ENCODE data around the gene CCM2L. TPM values are rescaled to one million over a fixed set of nuclear protein-coding genes. Genes with fewer than 3 reads are reported as not detected.

CCM2L gene
- total and polyA plus RNA-seq, 2 of the 8 experiments (the other 6 are each of a cell fraction or from before 2014, with no cell fraction given), result 5.5 to 15.8 TPM

DNA sequence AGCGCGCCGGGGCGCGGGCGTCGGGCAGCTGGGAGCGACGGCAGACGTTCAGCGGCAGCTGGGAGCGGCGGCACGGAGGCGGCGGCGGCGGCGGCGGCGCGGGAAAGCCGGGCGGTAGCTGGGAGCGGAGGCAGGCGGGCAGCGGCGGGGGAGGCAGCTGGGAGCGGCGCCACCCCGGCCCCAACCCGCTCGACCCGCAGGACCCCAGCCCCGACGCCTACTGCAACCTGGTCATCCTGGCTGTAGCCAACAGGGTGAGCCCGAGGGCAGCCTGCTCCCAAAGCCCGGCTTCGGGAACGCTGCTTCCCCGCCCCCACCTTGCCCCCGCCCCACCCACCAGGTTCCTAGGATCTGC is 8.9 kb downstream of the CCM2L start:
- H3K4ac ChIP-seq (replicated peaks; ENCODE audit: insufficient read length, low read depth, low read length), result no peak overlapping the region
- FAIRE-seq (no peak), DNase-seq (ENCODE audit: low read depth in 1 of 2, low spot score in 2 of 2) (peak in 1 of 2 experiments; percentile 79)
- no peak overlapping the region for H3K27ac ChIP-seq (ENCODE audit: low read depth, low read length)
- peaks cover 8% of the 10 kb centered on the region for H3K23me2 ChIP-seq (ENCODE audit: low read depth, low read length)
- CTCF ChIA-PET (ENCODE audit: partially characterized antibody), result interaction anchor here (1.3 to 5.9 kb wide), 7 partner anchors 13 to 196 kb away, joined by 3 to 85 read pairs (median 5); partner anchors contain the start of gene PDRG1
- no peaks in the 10 kb centered on the region for H3K79me1 ChIP-seq (ENCODE audit: low read depth, low read length)
- H2BK15ac ChIP-seq (ENCODE audit: low read length), result no peak overlapping the region
- POLR2A ChIA-PET (ENCODE audit: partially characterized antibody), result interaction anchor here (0.7 to 1.8 kb wide), 7 partner anchors 10 to 148 kb away, joined by 3 to 8 read pairs (median 3); partner anchors contain the start of genes PDRG1 and TM9SF4
- no peaks in the 10 kb centered on the region for H4K20me1 ChIP-seq (replicated peaks in 1 of 2; ENCODE audit: control insufficient read depth in 1 of 2, insufficient read depth in 2 of 2, low read length in 2 of 2)
- TF ChIP-seq MAX (IDR thresholded peaks at IDR 0.05) (0 out of 2 replicates have a peak, but pooled peaks have one; percentile 6), EZH2 (IDR thresholded peaks at IDR 0.05; ENCODE audit: low read depth, low read length, severe bottlenecking) (no peak), ZNF274 (IDR thresholded peaks at IDR 0.05; ENCODE audit: borderline replicate concordance, extremely low read depth, low read length) (no peak), RAD21 (IDR thresholded peaks at IDR 0.05 in 1 of 2, conservative IDR thresholded peaks at IDR 0.05 in 1 of 2; ENCODE audit: low read depth in 2 of 2, low read length in 2 of 2) (peak; percentile 50 to 53; a peak in 3 of 4 replicates), SP1 (IDR thresholded peaks at IDR 0.05; ENCODE audit: low read depth, low read length) (no peak), SIN3A (conservative IDR thresholded peaks at IDR 0.05 in 1 of 2, IDR thresholded peaks at IDR 0.05 in 1 of 2; ENCODE audit: low read depth in 1 of 2, low read length in 2 of 2) (peak; percentile 37 to 47; a peak in 2 of 4 replicates), FOSL1 (IDR thresholded peaks at IDR 0.05; ENCODE audit: insufficient read depth, low read depth, low read length) (no peak)
- TF ChIP-seq, protein P1, sequence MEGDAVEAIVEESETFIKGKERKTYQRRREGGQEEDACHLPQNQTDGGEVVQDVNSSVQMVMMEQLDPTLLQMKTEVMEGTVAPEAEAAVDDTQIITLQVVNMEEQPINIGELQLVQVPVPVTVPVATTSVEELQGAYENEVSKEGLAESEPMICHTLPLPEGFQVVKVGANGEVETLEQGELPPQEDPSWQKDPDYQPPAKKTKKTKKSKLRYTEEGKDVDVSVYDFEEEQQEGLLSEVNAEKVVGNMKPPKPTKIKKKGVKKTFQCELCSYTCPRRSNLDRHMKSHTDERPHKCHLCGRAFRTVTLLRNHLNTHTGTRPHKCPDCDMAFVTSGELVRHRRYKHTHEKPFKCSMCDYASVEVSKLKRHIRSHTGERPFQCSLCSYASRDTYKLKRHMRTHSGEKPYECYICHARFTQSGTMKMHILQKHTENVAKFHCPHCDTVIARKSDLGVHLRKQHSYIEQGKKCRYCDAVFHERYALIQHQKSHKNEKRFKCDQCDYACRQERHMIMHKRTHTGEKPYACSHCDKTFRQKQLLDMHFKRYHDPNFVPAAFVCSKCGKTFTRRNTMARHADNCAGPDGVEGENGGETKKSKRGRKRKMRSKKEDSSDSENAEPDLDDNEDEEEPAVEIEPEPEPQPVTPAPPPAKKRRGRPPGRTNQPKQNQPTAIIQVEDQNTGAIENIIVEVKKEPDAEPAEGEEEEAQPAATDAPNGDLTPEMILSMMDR (IDR thresholded peaks at IDR 0.05; ENCODE audit: control extremely low read depth in 1 of 3, insufficient read depth in 1 of 3, low read depth in 1 of 3, low read length in 3 of 3), result peak; percentile 40 to 78 (median 57)
- no peak overlapping the region for H3K18ac ChIP-seq (ENCODE audit: extremely low read depth, low read length)
- H4K5ac ChIP-seq (ENCODE audit: insufficient read length, low read depth, low read length), result no peak overlapping the region
- H3K56ac ChIP-seq (replicated peaks; ENCODE audit: insufficient read length, low read depth, low read length), result no peak overlapping the region
- H2BK120ac ChIP-seq (replicated peaks; ENCODE audit: low read depth, low read length), result no peak overlapping the region
- no peak overlapping the region for H2BK20ac ChIP-seq (ENCODE audit: low read length)
- peaks cover 0 to 8% (median under 1%) of the 10 kb centered on the region in 4 experiments; a peak in 4 of 7 replicates for H3K27me3 ChIP-seq (replicated peaks in 1 of 4; ENCODE audit: control insufficient read depth in 3 of 4, extremely low read depth in 1 of 4, insufficient read depth in 3 of 4, low read length in 3 of 4)
- H2AFZ ChIP-seq (ENCODE audit: low read length), result no peak overlapping the region
- no peak overlapping the region for H4K91ac ChIP-seq (replicated peaks; ENCODE audit: insufficient read length, low read length)
- H3K4me1 ChIP-seq (replicated peaks in 1 of 4; ENCODE audit: control insufficient read depth in 3 of 4, insufficient read depth in 4 of 4, low read length in 3 of 4), result peaks cover 2 to 11% (median 7%) of the 10 kb centered on the region in 4 experiments; a peak in 6 of 7 replicates
- no peak overlapping the region for H3K23ac ChIP-seq (ENCODE audit: insufficient read length)
- no peak overlapping the region for H3K14ac ChIP-seq (ENCODE audit: insufficient read length)
- H2BK5ac ChIP-seq (ENCODE audit: low read depth, low read length), result no peak overlapping the region
- H4K8ac ChIP-seq (ENCODE audit: extremely low read depth, insufficient read depth, low read length), result no peak overlapping the region; the same call in 1 of the 2 replicates
- H3K9me3 ChIP-seq (ENCODE audit: insufficient read depth in 2 of 2, low read depth in 1 of 2, low read length in 1 of 2), result no peaks in the 10 kb centered on the region; a peak in 1 of 4 replicates
- H2AK5ac ChIP-seq (ENCODE audit: low read depth, low read length), result no peak overlapping the region
- H3K4me2 ChIP-seq (ENCODE audit: insufficient read depth in 1 of 2, low read depth in 2 of 2, low read length in 2 of 2), result peak overlapping the region; percentile 82 to 100
- no peak overlapping the region for H2BK12ac ChIP-seq (ENCODE audit: low read depth, low read length)
- H3K79me2 ChIP-seq (ENCODE audit: control insufficient read depth in 1 of 2, insufficient read depth in 2 of 2, low read length in 2 of 2), result no peaks in the 10 kb centered on the region
- no peaks in the 10 kb centered on the region for H3K36me3 ChIP-seq (ENCODE audit: control insufficient read depth in 2 of 4, insufficient read depth in 4 of 4, low read length in 3 of 4)
- 4% methylated on average over 18 of the region's 42 CpGs; no CpG with 5 or more reads in 1 of the 2 experiments for WGBS, 2 experiments (ENCODE audit: extremely low coverage in 1 of 2, insufficient coverage in 1 of 2, insufficient read length in 1 of 2, insufficient replicate concordance in 2 of 2, low coverage in 1 of 2, low lambda C conversion rate in 2 of 2, missing lambda C conversion rate in 1 of 2)
- H3K9ac ChIP-seq (replicated peaks in 1 of 4; ENCODE audit: extremely low read depth in 1 of 4, low read depth in 3 of 4, low read length in 3 of 4), result peak overlapping the region in 1 of 4 experiments; percentile 89; a peak in 1 of 7 replicates
- peak overlapping the region; percentile 67 to 89 (median 76) for H3K4me3 ChIP-seq (ENCODE audit: extremely low read depth in 1 of 4, insufficient read depth in 2 of 4, low read depth in 3 of 4, low read length in 4 of 4)
